Activated CD8-positive, alpha-beta memory T cell treated with anti-CD3 and anti-CD28 coated beads, Interleukin-2, amount 50 U/mL, for 1 hour (primary cell): Measurements from ENCODE around the gene EHD1.

Experiments used
- DNase-seq: peaks from one replicate; pipeline ENCODE4 v3.0.0-alpha.2; 2020; ENCODE audit errors: extremely low read depth

Gene EHD1

GRCh38 chr11:64842851-64843685 lies 35.4 kb downstream of the EHD1 start:
- no peak for DNase-seq

- no peak for DNase-seq
Observed at GRCh38 chr11:64842366-64842759, 36.1 kb downstream of the EHD1 start.

GRCh38 chr11:64841592-64842365 lies 36.6 kb downstream of the EHD1 start:
- no peak for DNase-seq

GRCh38 chr11:64839887-64840782 lies 38.3 kb downstream of the EHD1 start:
- no peak for DNase-seq

- no peak for DNase-seq
Observed at GRCh38 chr11:64839335-64839734, 39.1 kb downstream of the EHD1 start.

GRCh38 chr11:64838600-64839334 lies 39.7 kb downstream of the EHD1 start:
- DNase-seq: no peak

- DNase-seq: no peak
Observed at GRCh38 chr11:64837887-64838351, 40.5 kb downstream of the EHD1 start.

- DNase-seq: no peak
Observed at GRCh38 chr11:64836448-64837072, 41.9 kb downstream of the EHD1 start.

- no peak for DNase-seq
Observed at GRCh38 chr11:64835616-64836447, 42.6 kb downstream of the EHD1 start.

GRCh38 chr11:64834723-64835615 lies 43.5 kb downstream of the EHD1 start:
- no peak for DNase-seq

GRCh38 chr11:64834031-64834722 lies 44.2 kb downstream of the EHD1 start:
- no peak for DNase-seq

GRCh38 chr11:64833509-64833908 lies 44.9 kb downstream of the EHD1 start:
- no peak for DNase-seq

GRCh38 chr11:64833198-64833502 lies 45.3 kb downstream of the EHD1 start:
- DNase-seq: no peak

- DNase-seq: no peak
Observed at GRCh38 chr11:64832467-64833197, 45.8 kb downstream of the EHD1 start.

GRCh38 chr11:64831411-64831891 lies 47.0 kb downstream of the EHD1 start:
- DNase-seq: no peak

- no peak for DNase-seq
Observed at GRCh38 chr11:64829536-64830251, 48.7 kb downstream of the EHD1 start.

- DNase-seq: no peak
Observed at GRCh38 chr11:64827451-64827839, 51.0 kb downstream of the EHD1 start.
